Measurements from ENCODE around the gene NECAP2.

The NECAP2 gene, protein sequence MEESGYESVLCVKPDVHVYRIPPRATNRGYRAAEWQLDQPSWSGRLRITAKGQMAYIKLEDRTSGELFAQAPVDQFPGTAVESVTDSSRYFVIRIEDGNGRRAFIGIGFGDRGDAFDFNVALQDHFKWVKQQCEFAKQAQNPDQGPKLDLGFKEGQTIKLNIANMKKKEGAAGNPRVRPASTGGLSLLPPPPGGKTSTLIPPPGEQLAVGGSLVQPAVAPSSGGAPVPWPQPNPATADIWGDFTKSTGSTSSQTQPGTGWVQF

DNA sequence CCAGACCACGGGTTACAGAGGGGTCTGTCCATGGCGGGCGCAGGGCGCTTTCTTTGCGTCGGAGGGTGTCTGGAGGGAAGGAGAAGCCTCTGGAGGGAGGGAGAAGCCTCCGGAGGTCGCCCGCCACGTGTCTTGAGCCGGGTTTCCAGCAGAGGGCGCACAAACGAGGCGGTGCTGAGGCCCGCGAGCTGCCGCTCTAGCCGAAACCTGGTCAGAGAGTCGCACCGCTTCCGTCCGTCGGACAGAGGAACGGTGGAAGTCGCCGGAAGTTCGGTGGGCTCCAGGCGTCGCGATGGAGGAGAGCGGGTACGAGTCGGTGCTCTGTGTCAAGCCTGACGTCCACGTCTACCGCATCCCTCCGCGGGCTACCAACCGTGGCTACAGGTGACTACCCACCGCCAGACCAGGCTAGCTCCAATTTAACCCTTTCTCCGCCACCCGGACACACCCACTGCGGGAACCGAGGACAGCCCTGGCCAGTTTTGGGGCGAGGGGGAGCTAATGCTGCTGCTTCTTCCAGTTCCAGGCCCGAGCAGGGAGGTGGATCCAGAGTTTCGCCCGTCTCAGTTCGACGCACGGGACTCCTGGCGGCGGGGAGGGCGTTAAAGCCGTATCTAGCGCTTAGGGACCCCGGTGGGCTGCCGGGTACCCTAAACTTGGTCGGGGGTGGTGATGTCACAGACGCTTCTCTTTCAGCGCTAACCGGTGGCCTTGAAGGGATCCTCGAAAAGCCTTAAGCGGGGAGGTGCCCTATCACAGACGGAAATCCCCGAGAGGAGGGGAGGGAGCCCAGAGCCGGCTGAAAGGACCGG is at the start of gene NECAP2:
Gene NECAP2 (plus strand): TSS at position 255 of the 812 bp plus-strand sequence. CDS start 38 bp downstream, at position 293.
- DNase-seq (ENCODE audit: low read depth in 2 of 2), result peak; percentile 90 to 91

DNA sequence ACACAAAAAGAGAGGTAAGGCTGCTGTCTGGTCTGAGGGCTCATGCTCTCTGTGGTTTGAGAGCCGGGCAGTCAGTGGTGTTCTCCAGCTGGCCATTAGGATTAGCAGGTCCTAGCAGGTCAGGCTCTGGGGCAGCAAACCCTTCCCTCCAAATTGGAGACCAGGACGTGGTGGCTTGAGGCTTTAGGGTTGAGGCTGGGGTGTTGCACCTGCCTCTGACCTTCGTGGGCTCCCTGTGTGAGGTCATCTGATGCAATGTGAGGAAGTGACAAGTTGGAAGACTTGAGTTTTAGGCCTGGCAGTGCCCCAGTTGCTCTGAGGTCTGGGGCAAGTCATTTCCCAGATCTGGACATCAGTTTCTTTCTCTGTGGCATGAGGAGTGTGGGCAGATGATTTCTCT is 49.1 kb upstream of the NECAP2 start:
- DNase-seq (ENCODE audit: low read depth in 2 of 2), result no peak

DNA sequence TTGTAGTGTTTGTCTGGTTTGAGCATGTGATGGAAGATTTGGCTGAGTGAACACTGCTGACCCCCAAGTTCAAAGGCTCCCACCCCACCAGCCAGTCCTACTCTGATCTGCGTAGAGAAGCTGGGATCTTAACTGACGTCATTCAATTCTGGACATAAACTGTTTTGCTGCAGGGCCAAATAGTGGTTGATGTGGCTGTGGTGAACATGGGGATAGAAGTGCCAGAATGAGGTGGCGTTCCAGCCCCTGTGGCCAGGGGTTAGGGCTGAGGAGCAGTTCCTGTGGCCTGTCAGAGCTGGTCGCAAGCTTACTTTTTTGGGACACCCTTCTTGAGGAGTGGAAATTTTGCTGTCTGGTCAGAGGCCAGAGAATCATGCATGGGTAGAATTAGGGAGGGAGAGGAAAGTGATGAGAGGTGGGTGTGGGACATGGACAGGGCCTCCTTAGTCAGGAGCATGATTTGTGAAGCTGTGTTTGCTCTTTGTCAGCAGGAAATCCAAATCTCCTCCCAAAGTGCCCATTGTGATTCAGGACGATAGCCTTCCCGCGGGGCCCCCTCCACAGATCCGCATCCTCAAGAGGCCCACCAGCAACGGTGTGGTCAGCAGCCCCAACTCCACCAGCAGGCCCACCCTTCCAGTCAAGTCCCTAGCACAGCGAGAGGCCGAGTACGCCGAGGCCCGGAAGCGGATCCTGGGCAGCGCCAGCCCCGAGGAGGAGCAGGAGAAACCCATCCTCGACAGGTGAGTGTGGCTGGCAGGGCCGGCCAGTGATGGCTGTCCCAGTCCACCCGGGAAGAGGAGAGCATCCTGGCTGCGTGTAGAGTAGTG is 47.6 kb upstream of the NECAP2 start:
- no peak for DNase-seq (ENCODE audit: low read depth in 2 of 2)

DNA sequence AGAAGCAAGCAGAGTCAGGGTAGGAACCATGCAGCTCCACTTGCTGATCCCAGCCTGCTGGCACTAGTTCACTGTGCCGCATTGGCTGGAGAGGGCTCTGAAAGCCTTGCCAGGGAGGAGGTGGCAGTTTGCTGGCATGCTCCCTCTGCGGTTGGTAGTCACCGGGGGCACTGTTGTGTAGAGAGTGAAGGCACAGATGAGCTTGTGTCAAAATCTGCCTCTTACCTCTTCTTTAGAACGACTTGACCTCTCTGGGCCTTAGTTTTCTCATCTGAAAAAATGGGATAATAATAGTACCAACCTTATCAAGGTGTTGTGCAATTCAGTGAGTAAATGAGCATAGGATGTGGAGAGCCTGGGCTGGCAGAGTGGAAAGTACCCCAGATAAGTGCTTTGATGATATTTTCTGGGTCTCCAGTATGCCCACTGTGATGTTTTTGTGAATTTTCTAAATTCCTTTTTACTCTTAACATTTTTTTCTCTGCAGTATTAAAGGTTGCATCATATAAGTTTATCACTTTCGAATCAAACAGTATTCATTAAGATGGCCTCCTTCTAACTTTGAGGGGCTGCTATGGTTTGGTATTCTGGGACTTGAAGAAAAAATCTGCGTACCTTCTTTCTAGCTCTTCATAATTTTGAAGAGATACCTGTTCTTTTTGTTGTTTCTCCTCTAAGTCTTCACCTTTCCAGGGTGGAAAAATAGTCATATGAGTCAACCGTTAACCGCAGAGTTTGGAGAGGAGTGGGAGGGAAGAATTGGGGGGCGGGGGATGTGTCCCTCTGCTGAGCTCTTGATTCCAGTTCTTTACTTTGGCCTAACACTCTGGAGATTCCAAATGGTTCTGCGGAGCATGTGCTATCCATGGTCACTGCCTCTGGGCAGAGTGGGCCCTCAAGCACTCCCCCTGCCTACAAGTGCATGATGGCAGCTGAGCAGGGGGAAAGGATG is 46.7 kb upstream of the NECAP2 start:
- DNase-seq (ENCODE audit: low read depth in 2 of 2), result no peak

- no peak for DNase-seq (ENCODE audit: low read depth in 2 of 2)
Observed at GRCh38 chr1:16394977-16395376, 45.5 kb upstream of the NECAP2 start.

DNA sequence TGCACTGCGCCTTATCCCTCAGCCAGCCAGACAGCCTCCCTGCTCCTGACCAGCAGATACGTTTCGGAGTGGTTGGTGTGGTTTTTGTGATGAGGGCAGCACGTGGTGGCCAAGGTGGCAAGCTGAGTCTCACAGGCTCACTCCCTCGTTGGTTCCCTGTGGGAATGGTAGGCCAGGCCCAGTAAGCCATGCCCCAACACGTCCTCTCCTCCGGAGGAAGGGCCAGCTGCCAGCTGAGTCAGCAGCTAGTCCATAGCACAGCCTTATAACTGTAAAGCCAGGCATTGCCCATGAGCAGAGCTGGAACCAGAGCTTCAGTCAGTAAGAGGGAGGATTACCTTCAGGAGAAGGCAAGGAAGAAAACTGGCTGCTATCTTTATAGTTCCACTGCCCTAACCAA is 43.9 kb upstream of the NECAP2 start:
- no peak for DNase-seq (ENCODE audit: low read depth in 2 of 2)

DNA sequence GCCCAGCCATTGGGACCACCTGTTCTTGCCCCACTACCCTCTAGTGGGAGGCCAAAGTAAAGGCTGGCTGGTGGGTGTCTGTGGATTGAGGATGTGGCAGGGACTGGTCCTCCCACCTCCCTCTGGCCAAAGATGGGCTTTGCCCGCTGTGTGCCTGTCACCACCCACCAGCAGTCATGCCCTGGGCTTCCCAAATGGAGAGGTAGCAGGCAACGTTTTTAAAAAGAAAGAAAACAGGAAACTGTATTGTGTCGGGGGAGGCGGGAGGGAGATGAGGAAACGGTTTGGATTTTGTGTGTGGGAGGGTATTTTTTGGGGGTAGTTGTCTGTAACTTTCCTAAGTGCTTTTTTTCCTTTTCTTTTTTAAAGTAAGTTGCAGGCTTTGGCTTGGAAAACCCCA is 43.4 kb upstream of the NECAP2 start:
- DNase-seq (ENCODE audit: low read depth in 2 of 2), result no peak

- no peak for DNase-seq (ENCODE audit: low read depth in 2 of 2)
Observed at GRCh38 chr1:16398371-16398953, 42.1 kb upstream of the NECAP2 start.

- DNase-seq (ENCODE audit: low read depth in 2 of 2), result no peak
Observed at GRCh38 chr1:16402742-16403141, 37.8 kb upstream of the NECAP2 start.

DNA sequence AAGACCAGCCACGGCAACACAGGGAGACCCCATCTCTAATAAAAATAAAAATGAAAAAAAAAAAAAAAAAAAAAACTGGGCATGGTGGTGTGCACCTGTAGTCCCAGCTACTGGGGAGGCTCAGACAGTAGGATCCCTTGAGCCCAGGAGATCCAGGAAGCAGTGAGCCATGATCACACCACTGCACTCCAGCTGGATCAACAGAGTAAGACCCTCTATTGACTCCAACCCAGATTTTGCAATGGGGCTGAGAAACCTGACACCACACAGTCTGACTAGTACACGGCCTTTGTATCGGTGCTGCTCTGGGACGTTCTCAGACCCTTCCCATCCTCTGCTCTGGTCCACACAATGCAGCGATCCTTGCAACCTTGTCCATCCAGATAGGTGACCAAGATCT is 35.1 kb upstream of the NECAP2 start:
- no peak for DNase-seq (ENCODE audit: low read depth in 2 of 2)

GRCh38 chr1:16406868-16407267 is 33.7 kb upstream of the NECAP2 start:
- no peak for DNase-seq (ENCODE audit: low read depth in 2 of 2)

DNA sequence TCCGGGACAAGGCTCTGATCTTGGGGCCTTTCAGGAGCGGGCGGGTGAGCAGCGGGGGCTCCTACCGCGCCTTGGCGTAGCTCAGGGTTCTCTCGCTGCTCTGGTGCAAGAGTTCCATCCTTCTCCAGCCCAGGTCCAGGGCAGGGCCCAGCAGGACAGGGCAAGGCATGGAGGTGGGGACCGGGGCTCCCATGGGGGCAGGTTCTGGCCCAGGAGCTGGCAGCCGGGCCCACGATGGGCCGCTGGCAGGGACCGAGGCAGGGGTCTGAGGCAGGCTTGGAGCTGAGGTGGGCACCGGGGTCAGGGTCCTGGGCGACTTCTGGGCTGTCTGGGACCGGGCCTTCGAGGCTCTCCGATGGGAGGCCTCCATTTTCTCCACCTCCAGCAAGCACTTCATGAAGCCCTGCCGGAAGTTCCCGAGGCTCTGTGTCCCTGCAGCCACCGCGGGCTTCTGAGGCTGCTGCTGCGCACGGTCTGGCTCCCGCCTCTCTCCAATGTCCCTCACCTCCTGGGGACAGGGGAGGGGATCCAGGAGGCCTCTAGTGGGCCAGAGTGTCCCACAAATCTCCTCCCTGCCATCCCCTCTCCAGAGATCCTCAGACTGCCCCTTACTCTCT is 30.9 kb upstream of the NECAP2 start:
- DNase-seq (ENCODE audit: low read depth in 2 of 2), result no peak

DNA sequence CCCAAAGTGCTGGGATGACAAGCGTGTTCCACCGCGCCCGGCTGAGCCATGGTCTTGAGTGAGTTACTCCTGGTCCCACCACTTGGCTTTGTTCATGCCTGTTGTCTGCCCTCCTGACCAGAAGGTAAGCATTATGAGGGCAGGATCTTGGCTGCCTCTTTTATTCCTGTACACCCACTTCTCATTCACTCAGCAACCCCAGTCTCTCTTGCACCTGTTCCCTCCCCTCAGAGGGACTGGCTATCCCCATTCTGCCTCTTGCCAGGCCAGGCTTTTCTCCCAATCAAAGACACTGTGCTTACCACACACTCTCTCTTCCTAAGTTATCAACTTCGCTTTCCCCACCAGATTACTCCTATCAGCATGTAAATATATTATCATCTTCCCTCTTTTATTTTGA is 29.7 kb upstream of the NECAP2 start:
- no peak for DNase-seq (ENCODE audit: low read depth in 2 of 2)

- no peak for DNase-seq (ENCODE audit: low read depth in 2 of 2)
Observed at GRCh38 chr1:16413191-16413590, 27.3 kb upstream of the NECAP2 start.

DNA sequence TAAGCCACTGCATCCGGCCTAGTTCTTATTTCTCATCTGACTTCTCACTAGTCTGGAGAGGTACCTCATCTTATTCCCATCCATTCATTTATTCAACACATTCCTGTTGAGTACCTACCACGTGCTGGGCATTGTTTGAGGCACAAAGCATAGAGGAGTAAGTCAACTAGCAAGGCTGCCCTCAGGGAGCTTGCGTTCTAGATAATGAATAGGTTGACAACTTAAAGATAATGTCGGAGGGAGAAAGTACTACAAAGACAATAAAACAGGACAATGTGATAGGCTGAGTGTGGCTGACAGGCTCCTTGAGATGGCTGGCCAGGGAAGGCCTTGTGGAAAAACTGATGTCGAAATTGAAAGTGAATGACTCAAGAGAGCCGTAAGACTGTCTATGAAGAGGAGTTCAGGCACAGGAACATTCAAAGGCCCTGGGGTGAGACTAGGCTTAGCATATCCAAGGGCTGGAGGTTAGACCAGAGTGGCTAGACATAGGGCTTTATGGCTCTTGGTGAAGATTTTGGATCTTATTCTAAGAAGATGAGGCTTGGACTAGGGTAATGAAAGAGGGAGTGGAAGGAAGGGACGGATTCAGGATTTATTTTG is 21.6 kb upstream of the NECAP2 start:
- DNase-seq (ENCODE audit: low read depth in 2 of 2), result no peak

- peak in 1 of 2 donors; percentile 12 for DNase-seq (ENCODE audit: low read depth in 2 of 2)
Observed at GRCh38 chr1:16420424-16421118, 20.0 kb upstream of the NECAP2 start.

DNA sequence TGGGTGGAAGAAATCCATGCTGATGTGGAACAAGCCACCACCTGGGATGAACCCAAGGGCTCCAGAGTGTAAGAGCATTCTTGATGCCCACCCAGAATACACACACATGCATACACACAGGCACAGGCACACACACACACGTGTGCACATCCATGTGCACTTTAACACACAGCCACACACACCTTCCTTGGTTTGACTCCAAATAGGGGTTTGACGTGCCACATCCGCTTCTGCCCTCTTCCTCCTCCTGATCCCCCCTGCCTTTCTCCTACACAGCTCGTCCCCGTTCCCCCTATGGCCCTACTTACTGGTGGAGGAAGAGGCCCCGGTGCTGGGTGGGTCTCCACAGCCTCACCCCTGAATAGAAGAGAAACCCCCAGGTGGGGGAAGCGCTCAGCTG is 19.3 kb upstream of the NECAP2 start:
- DNase-seq (ENCODE audit: low read depth in 2 of 2), result no peak

DNA sequence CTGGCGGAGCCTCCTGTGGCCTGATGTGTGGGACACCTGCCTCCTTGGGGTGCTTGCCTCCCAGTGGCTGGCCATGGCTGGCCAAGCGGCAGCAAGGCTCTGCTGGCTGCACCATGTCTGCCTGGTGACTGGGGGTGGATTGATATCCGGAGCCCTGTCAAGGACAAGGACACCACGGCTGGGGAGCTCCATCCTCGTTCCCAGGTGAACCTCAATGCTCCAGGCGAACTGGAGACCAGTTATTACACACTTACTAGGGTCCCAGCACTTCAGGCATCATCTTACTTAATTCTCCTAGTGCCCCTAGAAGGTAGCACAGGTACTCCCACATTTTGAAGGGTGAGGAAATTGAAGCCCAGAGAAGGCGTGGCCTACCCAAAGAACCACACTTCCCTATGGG is 18.5 kb upstream of the NECAP2 start:
- DNase-seq (ENCODE audit: low read depth in 2 of 2), result no peak
